Right lobe of liver (tissue), 6 donors: Measurements from ENCODE around the gene ERCC8. TPM values are rescaled to one million over a fixed set of nuclear protein-coding genes. Genes with fewer than 3 reads are reported as not detected.

Experiments
- ATAC-seq, 4 donors: fragments of 200-7000 bp; cut with Tn5 transposase; one replicate each; pipeline ENCODE4 v1.9.1; 2020; ENCODE audit warnings: mild to moderate bottlenecking in 4 of 4, moderate library complexity in 4 of 4
- DNase-seq, 3 donors: peaks; one replicate each; pipeline ENCODE4 v3.0.0-alpha.2; 2020
- H3K27ac ChIP-seq, 3 donors: fragments of 200-600 bp; one replicate each; pipeline ENCODE4 v1.8.0; 2022
- H3K27me3 ChIP-seq, 2 donors: fragments of 200-600 bp; one replicate each; pipeline ENCODE4 v1.8.0; 2022
- H3K36me3 ChIP-seq, 4 donors: fragments of 200-600 bp; sonication (generic) in 1 of 4; one replicate each; pipeline versions ENCODE4 v1.5.1 to v1.8.0; 2017 to 2022; ENCODE audit warnings: control low read depth in 1 of 4
- H3K4me1 ChIP-seq, 4 donors: fragments of 200-600 bp; sonication (generic) in 1 of 4; one replicate each; pipeline versions ENCODE4 v1.5.1 to v1.8.0; 2017 to 2022; ENCODE audit warnings: control low read depth in 1 of 4
- H3K4me3 ChIP-seq, 3 donors: fragments of 200-600 bp; one replicate each; pipeline ENCODE4 v1.8.0; 2022
- H3K9me3 ChIP-seq, 4 donors: fragments of 200-600 bp; sonication (generic) in 1 of 4; one replicate each; pipeline versions ENCODE4 v1.5.1 to v1.8.0; 2017 to 2022; ENCODE audit warnings: control low read depth in 1 of 4
- CTCF ChIP-seq, 4 donors: fragments of 200-600 bp in 3 of 4; fragments of 450-650 bp in 1 of 4; IDR thresholded peaks; one replicate each; pipeline versions ENCODE4 v1.5.1 to v1.8.0; 2016 to 2022; ENCODE audit warnings: antibody characterized with exemption in 4 of 4, mild to moderate bottlenecking in 2 of 4
- POLR2A ChIP-seq: fragments of 450-650 bp; IDR thresholded peaks from one replicate; pipeline ENCODE4 v1.6.1; 2017; ENCODE audit warnings: antibody characterized with exemption, mild to moderate bottlenecking
- WGBS: methylation state at CpG from one replicate; pipeline ENCODE4 v1.1.6; 2018; ENCODE audit warnings: low coverage, low lambda C conversion rate; ENCODE audit not compliant: insufficient coverage; ENCODE audit errors: missing lambda C conversion rate; 5-methylcytosine and 5-hydroxymethylcytosine counted together
- intact Hi-C, 2 donors: fragments of 100-400 bp; cut with DNase I; formaldehyde crosslinking; loops; one replicate each; pipeline versions ENCODE4 v1.11.2 to v1.14.1; 2022
- total RNA-seq, 6 experiments: library from RNA; depleted of rRNA in 2 of 6; stranded (reverse); fragments of >200 nt in 2 of 6; fragmentation: NEBNext Ultra II Directional in 3 of 6; extraction: Animal tissue kit (Norgen Biotek cat#: 25700) in 3 of 6; gene quantifications; one replicate each; pipeline versions ENCODE4 v1.1.0 to v1.2.4, GENCODE V29; 2016 to 2023
- donor health status: DM: no; HTN: yes; CAD: no.
- donor health status: DM: no; HTN: no; CAD: no.
- donor health status: DM: no; HTN: no; CAD: no.
- donor health status: DM: no; HTN: yes; CAD: no.
- donor health status: DM: no; HTN: yes; CAD: no.

ERCC8 gene
- total RNA-seq, 6 experiments from 2014 or later = 4.0 to 10.7 (median 4.5) TPM

- no peak for DNase-seq
- H3K4me3 ChIP-seq = no peak overlapping the region
- H3K27ac ChIP-seq = no peak overlapping the region
- TF ChIP-seq CTCF (IDR thresholded peaks at IDR 0.05) = no peak
- no peak for TF ChIP-seq POLR2A
- ATAC-seq = no peak
- intact Hi-C loops = no loop called here
- H3K9me3 ChIP-seq = no peaks in the 10 kb centered on the region
- no peaks in the 10 kb centered on the region for H3K27me3 ChIP-seq
- no peaks in the 10 kb centered on the region for H3K36me3 ChIP-seq
- no peaks in the 10 kb centered on the region for H3K4me1 ChIP-seq
- WGBS = 89% methylated on average over 3 of the region's 4 CpGs
Observed at GRCh38 chr5:60896991-60897390, 47.9 kb downstream of the ERCC8 start.

- H3K9me3 ChIP-seq = no peaks in the 10 kb centered on the region
- no peak overlapping the region for H3K27ac ChIP-seq
- ATAC-seq (no peak), DNase-seq (no peak)
- no peak for TF ChIP-seq CTCF (IDR thresholded peaks at IDR 0.05)
- no peak for TF ChIP-seq POLR2A
- no peaks in the 10 kb centered on the region for H3K4me1 ChIP-seq
- intact Hi-C loops = no loop called here
- no peaks in the 10 kb centered on the region for H3K27me3 ChIP-seq
- WGBS = 98% methylated on average over 9 of the region's 13 CpGs
- no peaks in the 10 kb centered on the region for H3K36me3 ChIP-seq
- no peak overlapping the region for H3K4me3 ChIP-seq
Observed at GRCh38 chr5:60893521-60893920, 51.3 kb downstream of the ERCC8 start.

GRCh38 chr5:60891667-60892066 lies 53.2 kb downstream of the ERCC8 start:
- no peak overlapping the region for H3K4me3 ChIP-seq
- no peaks in the 10 kb centered on the region for H3K4me1 ChIP-seq
- no peak for ATAC-seq
- TF ChIP-seq POLR2A = no peak
- no peak for TF ChIP-seq CTCF (IDR thresholded peaks at IDR 0.05)
- H3K36me3 ChIP-seq = no peaks in the 10 kb centered on the region
- DNase-seq = no peak
- no peaks in the 10 kb centered on the region for H3K27me3 ChIP-seq
- intact Hi-C loops = no loop called here
- H3K9me3 ChIP-seq = no peaks in the 10 kb centered on the region
- 80% methylated on average over 1 of the region's 2 CpGs for WGBS
- H3K27ac ChIP-seq = no peak overlapping the region

GRCh38 chr5:60888359-60889061 lies 56.4 kb downstream of the ERCC8 start:
- Histone ChIP-seq H3K4me1 (no peaks in the 10 kb centered on the region), H3K36me3 (no peaks in the 10 kb centered on the region), H3K27me3 (no peaks in the 10 kb centered on the region), H3K9me3 (no peaks in the 10 kb centered on the region), H3K27ac (no peak overlapping the region), H3K4me3 (no peak overlapping the region)
- TF ChIP-seq CTCF (IDR thresholded peaks at IDR 0.05) = no peak
- no peak for TF ChIP-seq POLR2A
- WGBS = 92% methylated on average over 2 of the region's 2 CpGs
- ATAC-seq = no peak
- intact Hi-C loops = no loop called here
- DNase-seq = no peak
